MG63 (cell line): ENCODE data around the gene MAT2A. TPM values are rescaled to one million over a fixed set of nuclear protein-coding genes. Genes with fewer than 3 reads are reported as not detected.

Experiments used
- total RNA-seq: library from RNA; depleted of rRNA; stranded (reverse); fragments of >200 nt; shearing (Covaris generic); gene quantifications from 2 replicates; pipeline ENCODE4 v1.2.3, GENCODE V29; 2014; ENCODE audit warnings: low replicate concordance; rRNA removed

Gene MAT2A
- total RNA-seq, 1 experiment from 2014 or later: 116 TPM

Other genes starting within 250 kb of the MAT2A start
- 32.5 and 36.5 TPM in 2 replicates for gene TGOLN2, start 211.2 kb upstream of the MAT2A start, total RNA-seq
- gene RETSAT, start 184.6 kb upstream of the MAT2A start, total RNA-seq: 28.3 and 40.1 TPM in 2 replicates
- 3.9 and 25.3 TPM in 2 replicates for gene ELMOD3, start 184.4 kb upstream of the MAT2A start, total RNA-seq
- 283 and 538 TPM in 2 replicates for gene CAPG, start 128.8 kb upstream of the MAT2A start, total RNA-seq
- gene SH2D6, start 120.5 kb upstream of the MAT2A start, total RNA-seq: 0.76 and 1.2 TPM in 2 replicates
- gene GGCX, start 22.3 kb downstream of the MAT2A start, total RNA-seq: 28.9 and 45.6 TPM in 2 replicates
- gene VAMP8, start 38.4 kb downstream of the MAT2A start, total RNA-seq: not detected in 2 replicates
- 8.3 and 76.7 TPM in 2 replicates for gene VAMP5, start 45.3 kb downstream of the MAT2A start, total RNA-seq
- gene RNF181, start 56.6 kb downstream of the MAT2A start, total RNA-seq: 167 and 209 TPM in 2 replicates
- 3.9 and 6.8 TPM in 2 replicates for gene TMEM150A, start 63.5 kb downstream of the MAT2A start, total RNA-seq
- 16.2 and 17.3 TPM in 2 replicates for gene C2orf68, start 72.9 kb downstream of the MAT2A start, total RNA-seq
- gene USP39, start 77.0 kb downstream of the MAT2A start, total RNA-seq: 86.8 and 313 TPM in 2 replicates
- 0.16 TPM in 1 of 2 replicates, not detected in the other for gene SFTPB, start 129.0 kb downstream of the MAT2A start, total RNA-seq
- not detected in 2 replicates for gene GNLY, start 155.2 kb downstream of the MAT2A start, total RNA-seq
- gene ATOH8, start 214.8 kb downstream of the MAT2A start, total RNA-seq: 43.5 and 59.1 TPM in 2 replicates